SK-N-SH (cell line): ENCODE data around the gene APBB1IP. TPM values are rescaled to one million over a fixed set of nuclear protein-coding genes. Genes with fewer than 3 reads are reported as not detected.

ENCODE experiments used
- CTCF ChIA-PET: fragments of 300-600, 350-600 bp; formaldehyde crosslinking; extraction: SDS; loops from one replicate; lab custom pipeline; 2021; lab: Yijun Ruan, JAX
- POLR2A ChIA-PET: fragments of 350-600 bp; sonication (Branson Sonifier 250); formaldehyde crosslinking; extraction: SDS; loops from one replicate; lab custom pipeline; 2020; ENCODE audit warnings: antibody characterized with exemption, inconsistent platforms; lab: Yijun Ruan, JAX
- DNase-seq: peaks from one replicate; pipeline ENCODE4 v3.0.0; 2012
- H2AFZ ChIP-seq: fragments of 200-600 bp; sonication (generic); 2 replicates; pipeline ENCODE4 v1.8.1; 2016; ENCODE audit warnings: antibody characterized with exemption, mild to moderate bottlenecking, low read depth
- H3F3A ChIP-seq: fragments of 200-600 bp; sonication (generic); replicated peaks from 2 replicates; pipeline ENCODE3; 2016; ENCODE audit warnings: antibody characterized with exemption, mild to moderate bottlenecking; ENCODE audit not compliant: insufficient read depth
- H3K27ac ChIP-seq, 2 experiments: fragments of 200-500 bp in 1 of 2; fragments of 200-600 bp in 1 of 2; sonication (Bioruptor generic) in 1 of 2; sonication (generic), shearing (Covaris generic) in 1 of 2; 2 replicates each; pipeline versions ENCODE4 v1.5.1 to v1.6.1; 2014 to 2016; ENCODE audit warnings: low read depth in 2 of 2, inconsistent platforms in 1 of 2, low read length in 1 of 2, mild to moderate bottlenecking in 1 of 2, mixed read lengths in 1 of 2
- H3K27me3 ChIP-seq: fragments of 200-600 bp; sonication (generic), shearing (Covaris generic); 2 replicates; pipeline ENCODE4 v1.6.1; 2016; ENCODE audit warnings: mixed run types; ENCODE audit not compliant: insufficient read depth
- H3K36me3 ChIP-seq, 2 experiments: fragments of 200-500 bp in 1 of 2; fragments of 200-600 bp in 1 of 2; sonication (Bioruptor generic) in 1 of 2; sonication (generic) in 1 of 2; replicated peaks in 1 of 2; 2 replicates each; pipeline versions ENCODE3 to v1.5.1; 2014 to 2016; ENCODE audit warnings: low read length in 1 of 2, mild to moderate bottlenecking in 1 of 2; ENCODE audit not compliant: insufficient read depth in 2 of 2, control insufficient read depth in 1 of 2
- H3K4me1 ChIP-seq, 2 experiments: fragments of 200-500 bp in 1 of 2; fragments of 200-600 bp in 1 of 2; sonication (Bioruptor generic) in 1 of 2; sonication (generic), shearing (Covaris generic) in 1 of 2; 2 replicates each; pipeline versions ENCODE4 v1.5.1 to v1.6.1; 2014 to 2016; ENCODE audit warnings: low read depth in 1 of 2, low read length in 1 of 2, mixed run types in 1 of 2; ENCODE audit not compliant: insufficient read depth in 2 of 2, control insufficient read depth in 1 of 2
- H3K4me2 ChIP-seq: fragments of 200-600 bp; sonication (generic), shearing (Covaris generic); 2 replicates; pipeline ENCODE4 v1.6.1; 2017; ENCODE audit warnings: mixed run types
- H3K4me3 ChIP-seq, 2 experiments: fragments of 200-500 bp in 1 of 2; fragments of 200-600 bp in 1 of 2; sonication (Bioruptor generic) in 1 of 2; sonication (generic), shearing (Covaris generic) in 1 of 2; 2 replicates each; pipeline versions ENCODE4 v1.5.1 to v1.8.1; 2014 to 2016; ENCODE audit warnings: low read depth in 2 of 2, inconsistent platforms in 1 of 2, low read length in 1 of 2, mild to moderate bottlenecking in 1 of 2, mixed read lengths in 1 of 2, moderate library complexity in 1 of 2
- H3K79me2 ChIP-seq: fragments of 200-600 bp; sonication (generic); 2 replicates; pipeline ENCODE4 v1.8.1; 2017; ENCODE audit warnings: mild to moderate bottlenecking; ENCODE audit not compliant: insufficient read depth
- H3K9ac ChIP-seq: fragments of 200-600 bp; sonication (generic); 2 replicates; pipeline ENCODE4 v1.6.1; 2017; ENCODE audit warnings: mixed run types
- H3K9me2 ChIP-seq: fragments of 200-600 bp; sonication (generic); 2 replicates; pipeline ENCODE4 v1.6.1; 2017; ENCODE audit warnings: mixed run types
- H3K9me3 ChIP-seq: fragments of 200-600 bp; sonication (generic); 2 replicates; pipeline ENCODE4 v1.6.1; 2017; ENCODE audit warnings: mixed run types, mild to moderate bottlenecking, moderate library complexity
- H4K20me1 ChIP-seq: fragments of 200-600 bp; sonication (generic); 2 replicates; pipeline ENCODE4 v1.6.1; 2017; ENCODE audit warnings: mild to moderate bottlenecking, mixed run types; ENCODE audit not compliant: insufficient read depth
- CHD2 ChIP-seq: fragments of 150-350 bp; IDR thresholded peaks from 2 replicates; pipeline ENCODE4 v1.6.1; 2018; ENCODE audit warnings: low read length; ENCODE audit not compliant: partially characterized antibody
- ELF1 ChIP-seq: IDR thresholded peaks from 2 replicates; pipeline ENCODE4 v1.4.0; 2012
- EP300 ChIP-seq, 2 experiments: IDR thresholded peaks; 2 replicates each; pipeline versions ENCODE4 v1.4.0 to v1.6.1; 2012; ENCODE audit warnings: borderline replicate concordance in 1 of 2, low read depth in 1 of 2, low read length in 1 of 2
- FOSL2 ChIP-seq: IDR thresholded peaks from 2 replicates; pipeline ENCODE4 v1.4.0; 2012; ENCODE audit warnings: low read depth, mild to moderate bottlenecking, moderate library complexity, borderline replicate concordance
- FOXJ3 ChIP-seq: sonication (generic); formaldehyde crosslinking; IDR thresholded peaks from 2 replicates; pipeline ENCODE4 v1.5.1; 2020; ENCODE audit warnings: mild to moderate bottlenecking, missing genetic modification reagents
- GATA2 ChIP-seq: sonication (generic); formaldehyde crosslinking; IDR thresholded peaks from 2 replicates; pipeline ENCODE4 v1.5.0; 2020; ENCODE audit warnings: mild to moderate bottlenecking, missing genetic modification reagents
- IRF3 ChIP-seq: fragments of 150-350 bp; IDR thresholded peaks from 2 replicates; pipeline ENCODE4 v1.6.1; 2016; ENCODE audit warnings: mild to moderate bottlenecking, low read depth, low read length
- MAX ChIP-seq: IDR thresholded peaks from 2 replicates; pipeline ENCODE4 v1.4.0; 2012; ENCODE audit warnings: low read depth
- MEF2A ChIP-seq: IDR thresholded peaks from 2 replicates; pipeline ENCODE4 v1.4.0; 2012; ENCODE audit warnings: low read depth, borderline replicate concordance
- MXI1 ChIP-seq: IDR thresholded peaks from 2 replicates; pipeline ENCODE4 v1.6.1; 2012; ENCODE audit warnings: mild to moderate bottlenecking, low read depth, low read length, improper control_type of control experiment
- RCOR1 ChIP-seq: fragments of 150-350 bp; IDR thresholded peaks from 2 replicates; pipeline ENCODE4 v1.6.1; 2017; ENCODE audit warnings: antibody characterized with exemption, low read length
- RFX5 ChIP-seq: IDR thresholded peaks from 2 replicates; pipeline ENCODE4 v1.6.1; 2012; ENCODE audit warnings: mild to moderate bottlenecking, improper control_type of control experiment, low read length
- TAF1 ChIP-seq: IDR thresholded peaks from 2 replicates; pipeline ENCODE4 v1.6.1; 2012; ENCODE audit warnings: low read depth, mild to moderate bottlenecking, low read length, moderate library complexity, borderline replicate concordance
- TEAD4 ChIP-seq: IDR thresholded peaks from 2 replicates; pipeline ENCODE4 v1.4.0; 2012; ENCODE audit warnings: mild to moderate bottlenecking, borderline replicate concordance; ENCODE audit not compliant: insufficient read depth
- ZBTB33 ChIP-seq: IDR thresholded peaks from 2 replicates; pipeline ENCODE4 v1.4.0; 2012; ENCODE audit warnings: low read depth, borderline replicate concordance
- WGBS: methylation state at CpG from one replicate; pipeline ENCODE4 v1.1.6; 2017; ENCODE audit warnings: low lambda C conversion rate; 5-methylcytosine and 5-hydroxymethylcytosine counted together
- polyA plus RNA-seq, 3 experiments: library from polyadenylated mRNA; depleted of rRNA; stranded (reverse); fragments of >200 nt; gene quantifications; 2 replicates each; pipeline ENCODE4 v1.2.3, GENCODE V29; 2012

Gene APBB1IP
- polyA plus RNA-seq, 1 of the 3 experiments (the other 2 are of a cell fraction), result not detected

GRCh38 chr10:26410356-26410755 is 27.8 kb upstream of the APBB1IP start:
- no peak overlapping the region for H3K4me2 ChIP-seq
- CTCF ChIA-PET, result no interaction called here
- 5% methylated on average over 6 of the region's 6 CpGs for WGBS

GRCh38 chr10:26412932-26413331 is 25.2 kb upstream of the APBB1IP start:
- Histone ChIP-seq H3K4me2 (no peak overlapping the region), H3K9me3 (no peaks in the 10 kb centered on the region), H3K27ac (no peak overlapping the region), H4K20me1 (no peaks in the 10 kb centered on the region), H3K4me1 (no peaks in the 10 kb centered on the region), H3K36me3 (no peaks in the 10 kb centered on the region), H3K27me3 (no peaks in the 10 kb centered on the region), H3K4me3 (no peak overlapping the region), H3K79me2 (no peaks in the 10 kb centered on the region), H3F3A (no peaks in the 10 kb centered on the region), H2AFZ (no peak overlapping the region), H3K9me2 (no peaks in the 10 kb centered on the region), H3K9ac (no peak overlapping the region)
- POLR2A ChIA-PET, result no interaction called here
- WGBS, result 0% methylated on average over 1 of the region's 1 CpG
- CTCF ChIA-PET, result no interaction called here
- TF ChIP-seq RCOR1 (no peak), FOSL2 (no peak), TEAD4 (no peak), TAF1 (no peak), CHD2 (no peak), GATA2 (CRISPR knock-in tag) (no peak), FOXJ3 (CRISPR knock-in tag) (no peak)
- no peak for DNase-seq

More at GRCh38 chr10:26410356-26410755, 27.8 kb upstream of the APBB1IP start:
- Histone ChIP-seq H3K9me2 (no peaks in the 10 kb centered on the region), H3K9ac (no peak overlapping the region), H3K4me3 (no peak overlapping the region), H3K79me2 (no peaks in the 10 kb centered on the region), H3K36me3 (no peaks in the 10 kb centered on the region), H3K27ac (no peak overlapping the region), H3K27me3 (no peaks in the 10 kb centered on the region), H3K4me1 (no peaks in the 10 kb centered on the region), H2AFZ (no peak overlapping the region), H3K9me3 (no peaks in the 10 kb centered on the region), H4K20me1 (no peaks in the 10 kb centered on the region), H3F3A (no peaks in the 10 kb centered on the region)
- POLR2A ChIA-PET, result no interaction called here
- TF ChIP-seq MEF2A (no peak), MAX (no peak), EP300 (IDR thresholded peaks at IDR 0.05; ENCODE audit: borderline replicate concordance in 1 of 2, low read depth in 1 of 2, low read length in 1 of 2) (no peak), FOXJ3 (CRISPR knock-in tag) (no peak), CHD2 (no peak), ELF1 (no peak), RFX5 (no peak), ZBTB33 (no peak), MXI1 (no peak), IRF3 (no peak)
- DNase-seq, result no peak
